Activated effector memory CD4-positive, alpha-beta T cell treated with anti-CD3 and anti-CD28 coated beads, Interleukin-2, amount 50 U/mL, for 16 hours (primary cell): ENCODE measurements around the gene ZNF398.
"Not testable (repeated sequence)": the region's sequence is repeated elsewhere in the genome, so short reads cannot be mapped to it uniquely, and the experiment has no call there.

ENCODE experiments used
- DNase-seq: peaks from one replicate; pipeline ENCODE4 v3.0.0-alpha.2; 2020

ZNF398 gene

DNA sequence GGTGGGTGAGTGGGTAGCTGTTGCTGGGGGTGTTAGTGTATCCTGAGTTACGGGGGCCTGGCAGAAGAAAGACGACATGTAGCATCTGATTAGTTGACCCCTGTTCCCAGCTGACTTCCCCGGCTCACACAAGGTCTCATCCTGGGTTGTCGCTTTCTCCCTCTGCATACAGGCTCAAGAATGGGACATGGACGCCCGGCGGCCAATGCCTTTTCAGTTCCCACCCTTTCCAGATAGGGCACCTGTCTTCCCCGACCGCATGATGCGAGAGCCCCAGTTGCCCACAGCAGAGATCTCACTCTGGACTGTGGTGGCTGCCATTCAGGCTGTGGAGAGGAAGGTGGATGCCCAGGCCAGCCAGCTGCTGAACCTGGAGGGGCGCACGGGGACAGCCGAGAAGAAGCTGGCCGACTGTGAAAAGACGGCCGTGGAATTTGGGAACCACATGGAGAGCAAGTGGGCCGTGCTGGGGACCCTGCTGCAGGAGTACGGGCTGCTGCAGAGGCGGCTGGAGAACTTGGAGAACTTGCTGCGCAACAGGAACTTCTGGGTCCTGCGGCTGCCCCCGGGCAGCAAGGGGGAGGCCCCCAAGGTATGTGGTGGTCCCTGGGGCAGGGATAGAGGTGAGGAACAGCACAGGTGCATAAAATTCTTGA is 51.0 kb downstream of the ZNF398 start:
- DNase-seq = peak; percentile 57

DNA sequence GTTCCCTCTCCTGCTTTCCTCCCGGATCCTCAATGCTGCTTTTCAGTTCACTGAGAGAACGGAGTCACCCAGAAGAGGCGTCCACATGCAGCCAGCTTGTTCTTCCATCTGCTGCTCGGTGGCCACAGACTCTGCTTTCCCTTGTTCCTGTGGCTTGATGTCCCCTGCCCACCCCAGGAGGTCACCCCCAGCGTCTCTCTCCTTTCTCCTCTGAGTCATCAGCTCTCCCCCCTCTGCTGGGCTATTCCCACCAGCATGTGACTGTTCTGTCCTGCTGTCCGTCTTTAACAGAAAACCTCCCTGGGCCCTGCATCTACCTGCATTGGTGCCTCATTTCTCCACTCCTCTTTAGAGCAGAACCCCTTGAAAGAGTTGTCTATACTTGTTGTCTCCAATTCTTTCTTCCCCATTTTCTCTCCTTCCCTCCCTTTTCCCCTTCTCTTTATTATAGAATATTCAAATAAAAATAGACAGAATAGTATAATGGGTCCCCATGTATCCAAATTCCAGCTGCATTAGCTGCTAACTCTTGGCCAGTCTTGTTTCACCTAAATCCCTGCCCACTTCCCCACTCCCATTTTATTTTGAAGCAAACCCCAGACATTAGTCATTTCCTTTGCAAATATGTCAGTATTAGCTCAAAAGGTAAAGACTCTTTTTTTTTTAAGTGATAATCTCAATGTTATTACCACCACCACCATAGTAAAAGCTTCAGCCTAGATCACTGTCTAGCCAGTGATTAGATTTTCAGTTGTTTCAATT is 52.2 kb downstream of the ZNF398 start:
- DNase-seq = peak; percentile 5

DNA sequence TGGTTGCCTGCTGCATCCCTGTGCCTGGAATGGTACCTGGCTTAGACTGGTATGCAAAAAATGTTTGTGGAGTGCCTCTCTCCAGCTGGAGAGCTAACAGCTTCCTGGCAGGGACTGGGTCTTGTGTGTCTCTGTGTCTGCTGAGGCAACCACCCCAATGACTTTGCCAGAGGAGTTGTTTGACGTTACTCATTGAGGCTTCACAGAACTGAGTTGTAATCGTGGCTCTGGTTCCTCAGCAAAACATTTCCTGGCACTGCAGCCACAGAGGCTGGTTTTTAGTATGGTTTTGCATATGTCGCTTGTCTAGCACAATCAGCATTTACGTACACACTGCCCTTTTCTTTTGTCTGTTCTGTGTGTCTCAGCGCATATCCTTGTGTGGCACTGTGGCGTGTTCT is 55.6 kb downstream of the ZNF398 start:
- no peak for DNase-seq

DNA sequence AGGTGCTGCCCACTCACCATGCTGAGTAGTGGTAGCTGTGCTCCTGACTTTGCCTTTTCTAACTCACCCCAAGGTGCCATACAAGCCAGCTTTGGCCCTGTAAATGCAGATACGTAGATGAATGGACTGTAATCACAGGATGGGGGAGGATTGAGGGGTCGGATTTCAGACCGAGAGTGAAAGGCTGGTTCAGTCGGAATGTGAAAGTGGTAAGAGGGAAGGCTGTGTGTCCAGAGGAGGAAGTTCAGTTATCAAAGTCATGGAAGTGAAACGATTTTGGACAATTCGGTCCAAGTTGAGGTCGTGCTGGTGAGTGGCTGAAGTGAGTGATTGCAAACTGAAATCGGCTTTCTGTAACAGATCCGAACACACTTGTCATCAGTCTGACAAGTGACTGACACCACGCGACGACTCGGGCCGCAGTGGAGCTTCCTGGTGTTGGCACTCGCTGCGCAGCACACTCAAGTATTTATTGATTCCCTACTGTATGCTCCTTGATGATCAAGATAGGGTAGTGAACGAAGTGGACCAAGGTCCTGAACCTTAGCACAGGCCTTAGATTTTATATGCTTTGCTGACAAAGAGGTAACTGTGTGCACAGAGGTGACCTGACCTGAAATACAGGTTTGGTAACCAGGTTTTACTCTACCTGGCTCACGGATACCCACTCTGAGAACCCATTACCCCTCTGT is 58.6 kb downstream of the ZNF398 start:
- no peak for DNase-seq

DNA sequence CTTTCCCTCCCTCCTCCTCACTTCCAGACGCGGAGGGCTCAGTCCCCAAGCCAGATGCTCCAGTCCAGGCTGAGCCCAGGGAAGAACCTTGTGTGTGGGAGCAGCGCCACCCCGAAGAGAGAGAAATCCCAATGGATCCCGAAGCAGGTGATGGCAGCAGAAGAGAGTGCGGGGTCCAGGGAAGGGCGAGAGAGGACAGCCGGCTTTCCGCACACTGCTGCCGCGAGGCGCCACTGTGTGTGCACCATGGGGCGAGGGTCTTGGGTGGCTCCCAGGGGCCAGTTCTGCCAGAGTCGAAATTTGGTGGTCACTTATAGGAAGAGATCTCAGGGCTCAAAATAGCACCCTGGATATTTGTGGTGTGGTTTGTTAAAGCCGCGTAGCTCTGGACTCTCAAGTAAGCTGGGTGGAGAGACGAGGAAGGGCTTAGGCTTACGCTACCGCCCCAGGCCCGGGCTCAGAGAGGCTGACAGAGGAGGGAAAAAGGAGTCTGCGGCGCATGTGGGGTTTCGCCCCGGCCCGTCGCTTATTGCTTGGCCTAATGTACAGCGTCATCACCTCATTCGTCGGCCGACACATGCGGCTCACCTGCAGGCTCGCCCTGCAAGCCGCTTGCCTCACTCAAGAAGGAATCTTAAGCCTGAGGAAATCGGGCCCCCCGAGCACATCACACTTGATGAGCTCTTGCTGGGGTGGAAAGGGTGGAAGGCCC is 60.2 kb downstream of the ZNF398 start:
- DNase-seq = no peak

DNA sequence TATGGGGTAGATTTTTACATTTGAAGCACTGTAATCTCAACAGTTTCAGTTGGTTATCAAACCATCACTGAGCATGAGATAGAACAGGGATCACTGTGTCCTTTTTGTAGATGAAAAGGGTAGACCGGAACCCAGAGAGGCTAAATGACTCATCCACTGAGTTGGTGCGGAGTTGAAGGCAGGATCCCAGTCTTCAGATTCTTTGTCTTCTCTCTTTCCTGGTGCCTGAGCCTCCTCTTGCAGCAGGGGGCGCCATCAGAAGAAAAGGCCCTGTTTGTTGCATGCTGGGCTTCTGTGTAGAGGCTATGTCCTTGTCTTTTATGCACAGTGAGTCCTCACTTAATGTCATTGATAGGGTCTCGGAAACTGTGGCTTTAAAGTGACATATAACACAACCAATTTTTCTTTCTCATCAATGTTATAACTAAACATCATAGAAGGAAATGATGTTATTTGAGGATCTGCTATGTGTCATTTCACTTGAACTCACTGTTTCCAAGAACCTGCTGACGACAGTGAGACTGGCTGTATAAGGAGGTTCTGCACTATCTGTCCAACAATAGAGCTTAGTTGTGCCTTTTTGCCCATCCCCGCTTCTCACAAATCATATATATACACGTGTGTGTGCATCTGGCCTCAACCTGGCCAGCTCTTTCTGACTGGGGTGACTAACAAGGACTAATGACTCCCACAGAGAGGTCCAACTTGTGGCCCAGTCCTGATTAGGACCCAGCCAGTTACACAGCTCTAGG is 62.4 kb downstream of the ZNF398 start:
- DNase-seq = peak; percentile 92

DNA sequence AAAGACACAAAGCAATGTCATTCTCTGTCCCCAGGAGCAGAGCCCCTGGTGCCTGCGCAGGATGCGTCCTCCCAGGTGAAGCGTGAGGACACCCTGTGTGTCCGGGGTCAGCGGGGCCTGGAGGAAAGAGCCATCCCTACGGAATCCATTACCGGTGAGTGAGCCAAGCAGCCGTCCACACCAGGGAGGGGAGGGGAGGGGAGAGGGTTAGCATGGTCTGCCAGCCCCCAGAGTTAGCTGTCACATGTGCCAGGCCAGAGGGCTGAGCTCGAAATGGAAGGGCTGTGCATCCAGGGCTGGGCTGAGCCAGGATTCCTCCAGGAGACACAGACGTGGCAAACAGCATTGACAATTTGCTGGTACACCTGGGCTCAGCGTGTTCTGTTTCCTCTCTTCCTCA is 63.3 kb downstream of the ZNF398 start:
- no peak for DNase-seq

DNA sequence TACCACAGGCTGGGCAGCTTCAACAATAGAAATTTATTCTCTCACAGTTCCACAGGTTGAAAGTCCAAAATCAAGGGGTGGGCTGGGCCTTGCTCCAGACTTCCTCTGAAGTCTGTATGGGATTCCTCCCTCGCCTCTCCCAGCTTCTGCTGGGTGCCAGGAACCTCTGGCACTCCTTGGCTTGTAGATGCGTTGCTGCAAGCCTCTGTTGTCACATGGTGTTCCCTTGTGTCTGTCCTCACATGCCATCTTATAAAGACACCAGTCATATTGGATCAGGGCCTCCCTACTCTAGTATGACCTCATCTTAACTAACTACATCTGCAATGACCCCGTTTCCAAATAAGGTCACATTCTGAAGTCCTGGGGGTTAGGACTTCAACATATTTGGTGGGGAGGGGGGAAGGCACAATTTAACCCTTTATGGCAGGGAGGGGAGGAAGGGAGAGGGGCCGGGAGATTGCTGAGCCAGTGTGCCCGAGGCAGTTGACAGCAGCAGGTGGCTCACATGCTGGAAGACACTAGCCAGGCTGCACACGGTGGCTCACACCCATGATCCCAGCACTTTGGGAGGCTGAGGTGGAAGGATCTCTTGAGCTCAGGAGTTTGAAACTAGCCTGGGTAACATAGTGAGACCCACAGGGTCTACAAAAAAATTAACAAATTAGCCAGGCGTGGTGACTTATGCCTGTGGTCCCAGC is 66.9 kb downstream of the ZNF398 start:
- no peak for DNase-seq

DNA sequence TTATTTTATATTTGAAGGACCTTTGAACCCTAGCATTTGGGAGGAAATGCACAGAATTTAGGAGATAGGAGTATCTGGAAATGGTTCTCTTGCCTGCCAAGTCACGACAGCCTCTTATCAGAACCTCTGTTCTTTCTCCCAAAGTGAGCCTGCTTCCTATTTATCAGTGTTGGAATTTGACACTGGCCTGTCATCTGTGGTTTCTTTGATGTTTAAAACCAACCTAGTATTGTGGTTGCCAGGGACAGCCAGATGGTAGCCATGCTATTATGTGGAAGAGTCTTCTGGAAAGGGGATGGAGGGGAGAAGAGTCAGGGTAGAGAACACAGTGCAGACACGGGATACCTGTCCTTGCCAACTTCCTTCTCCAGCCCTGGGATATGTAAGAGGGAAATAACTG is 69.1 kb downstream of the ZNF398 start:
- DNase-seq = no peak

DNA sequence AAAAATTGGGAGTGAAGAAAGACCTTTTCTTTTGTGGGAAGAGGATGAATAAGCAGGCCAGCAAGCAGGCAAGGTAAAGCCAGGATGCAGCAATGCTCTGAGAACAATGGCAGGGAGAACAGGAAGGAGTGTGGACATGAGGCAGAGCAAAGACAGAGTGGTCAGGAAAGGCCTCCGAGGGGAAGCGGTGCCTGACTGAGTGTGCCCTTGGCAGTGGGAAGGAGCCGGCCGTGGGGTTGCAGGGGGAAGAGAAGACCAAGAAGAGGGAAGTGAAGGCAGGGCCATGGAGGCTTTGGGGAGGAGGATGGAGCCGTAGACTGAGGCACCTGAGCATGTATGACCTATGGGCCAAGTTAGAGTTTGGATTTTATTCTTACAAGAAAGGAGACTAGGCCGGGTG is 70.3 kb downstream of the ZNF398 start:
- no peak for DNase-seq

DNA sequence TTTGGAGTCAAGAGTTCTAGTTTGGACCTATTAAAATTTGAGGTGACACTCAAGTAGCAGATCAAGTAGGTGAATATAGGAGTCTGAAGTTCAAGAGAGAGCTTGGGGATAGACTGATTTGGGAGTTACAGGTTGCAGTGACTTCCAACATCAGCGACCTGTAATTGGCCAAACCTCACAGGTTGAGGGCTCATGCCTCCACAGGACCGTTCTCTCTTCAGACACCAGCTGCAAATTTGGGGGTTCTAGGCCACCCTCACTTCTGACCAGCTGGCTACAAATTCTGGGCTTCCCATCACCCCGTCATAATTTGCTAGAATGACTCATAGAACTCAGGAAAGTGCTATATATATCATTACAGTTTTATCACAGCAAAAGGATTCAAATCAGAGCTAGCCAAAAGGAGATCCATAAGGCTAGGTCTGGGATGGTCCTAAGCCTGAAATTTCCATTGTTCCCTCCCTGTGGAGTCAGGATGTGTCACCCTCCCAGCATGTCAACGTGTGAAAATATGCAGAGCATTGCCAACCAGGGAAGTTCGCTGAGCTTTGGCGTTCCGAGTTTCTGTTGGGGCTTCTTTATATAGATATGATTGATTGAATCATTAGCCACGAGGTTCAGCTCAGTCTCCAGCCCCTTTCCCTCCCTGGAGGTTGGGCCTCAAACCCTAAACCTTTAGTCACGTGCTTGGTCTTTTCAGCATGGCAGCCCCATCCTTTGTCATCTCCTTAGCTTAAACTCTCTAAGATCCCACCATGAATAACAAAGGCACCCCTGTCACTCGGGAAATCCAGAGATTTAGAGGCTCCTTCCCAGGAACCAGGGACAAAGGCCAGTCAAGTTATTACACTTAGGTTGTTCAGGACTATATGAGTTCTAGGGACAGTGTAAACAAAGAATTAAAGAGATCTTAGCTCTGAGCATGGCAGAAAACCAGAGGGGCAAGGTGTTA is 71.5 kb downstream of the ZNF398 start:
- DNase-seq = no peak

DNA sequence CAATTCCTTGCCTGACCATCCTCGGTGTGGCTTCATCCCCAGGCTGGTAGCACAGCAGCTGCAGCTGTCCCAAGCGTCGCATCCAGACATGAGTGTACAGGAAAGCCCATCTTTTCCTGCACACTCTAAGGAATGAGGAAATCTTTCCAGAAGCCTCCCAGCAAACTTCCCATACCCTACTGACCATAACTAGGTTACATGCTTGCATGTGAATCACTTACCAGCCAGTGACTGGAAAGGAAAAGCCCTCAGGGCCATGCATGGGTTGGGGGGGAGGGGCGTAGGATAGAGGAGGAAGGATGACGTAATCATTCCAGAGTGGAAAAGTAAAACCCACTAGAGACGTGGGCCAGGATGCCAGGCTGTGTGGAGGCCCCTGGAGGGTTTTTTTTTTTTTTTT is 73.3 kb downstream of the ZNF398 start:
- no peak for DNase-seq

DNA sequence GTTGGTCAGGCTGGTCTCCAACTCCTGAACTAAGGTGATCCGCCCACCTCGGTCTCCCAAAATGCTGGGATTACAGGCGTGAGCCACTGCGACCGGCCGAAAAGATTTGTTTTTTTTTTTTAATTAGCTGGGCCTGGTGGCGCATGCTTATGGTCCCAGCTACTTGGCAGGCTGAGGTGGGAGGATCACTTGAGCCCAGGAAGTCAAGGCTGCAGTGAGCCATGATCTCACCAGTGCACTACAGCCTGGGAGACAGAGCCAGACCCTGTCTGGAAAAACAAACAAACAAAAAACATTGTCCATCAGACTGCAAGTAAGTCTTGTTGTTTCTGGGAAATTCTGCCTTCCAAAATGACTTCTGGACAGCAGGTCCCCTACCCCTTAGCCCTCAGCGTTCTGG is 75.9 kb downstream of the ZNF398 start:
- no peak for DNase-seq

DNA sequence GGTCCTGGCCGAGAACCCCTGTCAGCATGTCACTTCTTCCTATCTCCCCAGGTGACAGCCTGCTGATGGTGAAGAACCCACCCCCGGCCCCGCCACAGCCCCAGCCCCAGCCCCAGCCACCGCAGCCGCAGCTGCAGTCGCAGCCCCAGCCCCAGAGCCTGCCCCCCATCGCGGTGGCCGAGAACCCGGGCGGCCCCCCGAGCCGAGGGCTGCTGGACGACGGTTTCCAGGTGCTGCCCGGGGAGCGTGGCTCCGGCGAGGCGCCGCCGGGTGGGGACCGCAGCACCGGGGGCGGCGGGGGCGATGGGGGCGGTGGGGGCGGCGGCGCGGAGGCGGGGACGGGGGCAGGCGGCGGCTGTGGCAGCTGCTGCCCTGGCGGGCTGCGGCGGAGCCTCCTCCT is 76.5 kb downstream of the ZNF398 start:
- no peak for DNase-seq

DNA sequence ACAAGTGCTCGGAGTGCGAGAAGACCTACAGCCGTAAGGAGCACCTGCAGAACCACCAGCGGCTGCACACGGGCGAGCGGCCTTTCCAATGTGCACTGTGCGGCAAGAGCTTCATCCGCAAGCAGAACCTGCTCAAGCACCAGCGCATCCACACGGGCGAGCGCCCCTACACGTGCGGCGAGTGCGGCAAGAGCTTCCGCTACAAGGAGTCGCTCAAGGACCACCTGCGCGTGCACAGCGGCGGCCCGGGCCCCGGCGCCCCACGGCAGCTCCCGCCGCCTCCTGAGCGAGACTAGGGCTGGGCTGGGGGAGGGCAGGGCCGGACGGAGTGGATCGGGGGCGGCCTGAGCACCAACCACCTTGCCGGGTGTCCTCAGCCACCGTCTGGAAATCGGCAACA is 77.1 kb downstream of the ZNF398 start:
- no peak for DNase-seq

DNA sequence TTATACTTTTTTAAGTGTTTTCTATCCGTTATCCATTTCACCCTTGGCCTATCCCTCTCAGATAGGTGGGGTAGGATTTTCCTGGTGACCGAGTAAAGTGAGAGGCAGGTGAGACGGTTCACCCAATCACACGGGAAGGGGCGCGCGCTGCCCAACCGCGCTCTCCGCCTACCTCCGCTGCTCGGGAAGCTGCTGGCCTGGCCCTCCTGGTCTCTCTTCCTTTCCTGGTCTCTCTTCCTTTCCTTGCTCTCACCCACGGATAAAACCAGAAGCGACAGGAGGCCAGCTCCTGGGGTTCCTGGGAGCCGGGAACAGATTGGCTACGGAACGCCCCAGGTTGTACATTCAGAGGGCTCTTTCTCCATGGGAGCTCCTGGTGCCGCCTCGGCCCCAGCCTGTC is 77.9 kb downstream of the ZNF398 start:
- DNase-seq = no peak

DNA sequence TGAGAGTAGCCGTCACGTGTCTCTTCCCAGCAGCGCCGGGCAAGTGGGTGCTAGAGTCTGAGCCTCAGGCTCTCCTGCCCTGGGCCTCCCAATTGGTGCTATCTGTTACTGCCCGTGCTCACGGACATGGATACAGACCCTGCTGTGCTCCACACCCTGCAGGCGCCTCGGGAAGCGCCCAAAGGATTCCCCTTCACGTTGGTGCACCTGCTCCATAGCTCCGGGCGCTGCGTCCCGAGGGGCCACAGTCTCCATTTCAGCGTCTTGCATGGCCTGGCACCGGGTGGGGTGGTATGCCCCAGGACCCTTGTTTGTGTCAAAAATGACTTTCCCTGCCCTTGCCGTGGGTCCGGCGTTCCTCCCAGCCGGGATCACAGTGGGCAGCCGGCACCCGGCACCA is 78.4 kb downstream of the ZNF398 start:
- no peak for DNase-seq

DNA sequence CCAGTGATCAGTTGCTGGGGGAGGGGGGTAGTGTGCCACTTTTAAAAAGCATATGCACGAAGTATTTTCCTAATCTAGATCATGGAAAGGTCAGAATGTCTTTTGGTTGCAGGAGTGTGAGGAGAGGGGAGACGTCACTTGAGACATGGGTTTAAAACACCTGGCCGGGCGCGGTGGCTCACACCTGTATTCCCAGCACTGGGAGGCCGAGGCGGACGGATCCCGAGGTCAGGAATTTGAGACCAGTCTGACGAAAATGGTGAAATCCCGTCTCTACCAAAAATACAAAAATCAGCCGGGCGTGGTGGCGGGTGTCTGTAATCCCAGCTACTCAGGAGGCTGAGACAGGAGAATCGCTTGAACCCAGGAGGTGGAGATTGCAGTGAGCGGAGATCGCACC is 79.1 kb downstream of the ZNF398 start:
- DNase-seq = not testable (repeated sequence)

DNA sequence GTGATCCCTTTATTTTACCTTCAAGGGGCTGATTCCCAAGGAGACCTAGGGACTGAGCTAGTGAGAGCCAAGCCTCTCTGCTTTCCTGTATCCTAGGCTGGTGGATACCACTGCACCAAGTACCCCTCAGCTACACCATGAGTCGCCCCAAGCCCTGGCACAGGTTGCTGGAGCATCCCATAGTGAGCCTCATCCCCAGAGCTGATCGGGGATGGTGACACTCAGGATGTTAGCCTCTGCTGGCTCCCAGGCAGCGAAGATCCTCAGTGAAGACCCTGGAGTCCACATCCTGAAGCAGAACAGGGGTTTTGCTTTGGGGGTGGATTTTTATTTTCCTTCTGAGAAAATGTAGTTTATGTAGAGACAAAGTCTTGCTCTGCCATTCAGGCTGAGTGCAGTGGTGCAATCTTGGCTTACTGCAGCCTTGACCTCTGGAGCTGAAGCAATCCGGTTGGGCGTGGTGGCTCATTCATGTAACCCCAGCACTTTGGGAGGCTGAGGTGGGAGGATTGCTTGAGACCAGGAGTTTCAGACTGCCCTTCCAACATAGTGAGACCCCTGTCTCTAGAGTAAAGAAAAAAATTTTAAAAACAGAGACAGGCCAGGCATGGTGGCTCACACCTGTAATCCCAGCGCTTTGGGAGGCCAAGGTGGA is 79.7 kb downstream of the ZNF398 start:
- no peak for DNase-seq

DNA sequence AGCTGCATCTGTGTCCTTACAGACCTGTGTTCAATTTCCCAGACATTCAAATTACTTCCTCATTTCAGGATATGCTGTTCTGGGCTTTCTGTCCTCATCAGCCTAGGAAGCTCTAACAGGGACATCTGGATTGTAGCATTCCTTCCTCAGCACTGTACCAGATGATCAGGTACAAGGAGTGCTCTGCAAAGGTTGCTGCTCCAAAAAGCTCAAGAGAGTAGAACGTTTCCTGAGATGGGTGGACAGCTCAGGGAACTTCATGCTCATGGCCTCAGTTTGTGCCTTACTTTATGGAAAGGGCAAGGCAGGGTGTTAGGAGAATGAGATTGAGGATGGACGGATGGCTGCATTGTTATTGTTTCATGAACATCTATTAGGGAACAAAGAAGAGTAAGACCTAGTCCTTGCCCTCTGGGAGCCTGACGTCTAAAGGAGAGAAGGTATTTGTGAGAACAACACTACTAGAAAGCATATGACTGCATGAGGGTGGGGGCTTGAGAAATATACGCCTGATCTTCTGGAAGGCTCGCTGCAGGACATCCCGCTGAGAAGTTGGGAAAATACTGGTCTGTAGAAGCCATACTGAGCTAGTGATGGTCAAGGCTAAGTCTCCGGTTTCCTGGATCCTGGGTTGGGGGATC is 81.7 kb downstream of the ZNF398 start:
- DNase-seq = no peak
